Endothelial cell (in vitro differentiated cells): Measurements from ENCODE around the gene ZNF638. TPM values are rescaled to one million over a fixed set of nuclear protein-coding genes. Genes with fewer than 3 reads are reported as not detected.

ENCODE experiments used
- DNase-seq: peaks from one replicate; pipeline ENCODE4 v3.0.0; 2021; ENCODE audit warnings: low spot score
- H3K27ac Mint-ChIP-seq: one replicate; pipeline ENCODE4 v1.8.0; 2021; ENCODE audit warnings: mixed read lengths, inconsistent platforms; ENCODE audit not compliant: unreplicated experiment
- H3K27me3 Mint-ChIP-seq: one replicate; pipeline ENCODE4 v1.8.0; 2021; ENCODE audit warnings: mild to moderate bottlenecking, moderate library complexity, mixed read lengths, inconsistent platforms; ENCODE audit not compliant: unreplicated experiment
- H3K36me3 Mint-ChIP-seq: one replicate; pipeline ENCODE4 v1.8.0; 2021; ENCODE audit warnings: mild to moderate bottlenecking, low read depth, mixed read lengths, inconsistent platforms; ENCODE audit not compliant: unreplicated experiment
- H3K4me1 Mint-ChIP-seq: one replicate; pipeline ENCODE4 v1.8.0; 2021; ENCODE audit warnings: mild to moderate bottlenecking, mixed read lengths, inconsistent platforms; ENCODE audit not compliant: unreplicated experiment
- H3K4me3 Mint-ChIP-seq: one replicate; pipeline ENCODE4 v1.8.0; 2021; ENCODE audit warnings: mild to moderate bottlenecking, mixed read lengths, inconsistent platforms; ENCODE audit not compliant: unreplicated experiment
- H3K9me3 Mint-ChIP-seq: one replicate; pipeline ENCODE4 v1.8.0; 2021; ENCODE audit warnings: mixed read lengths, inconsistent platforms; ENCODE audit not compliant: unreplicated experiment
- CTCF ChIP-seq: fragments of 200-600 bp; sonication (generic); IDR thresholded peaks from one replicate; pipeline ENCODE4 v1.5.0; 2021; ENCODE audit warnings: antibody characterized with exemption; ENCODE audit not compliant: unreplicated experiment
- total RNA-seq: library from RNA; stranded (reverse); fragmentation: NEBNext Ultra II Directional; extraction: Animal tissue kit (Norgen Biotek cat#: 25700); gene quantifications from one replicate; pipeline ENCODE4 v1.2.1, GENCODE V29; 2021; ENCODE audit not compliant: unreplicated experiment

The ZNF638 gene
- total RNA-seq, 1 donor from 2014 or later, result 144 TPM

GRCh38 chr2:71452565-71452964 is 121.0 kb downstream of the ZNF638 start:
- TF ChIP-seq CTCF, result no peak
- DNase-seq, result peak; percentile 53
- Mint-ChIP-seq H3K4me1 (peaks cover 69% of the 10 kb centered on the region), H3K36me3 (peaks cover 1% of the 10 kb centered on the region), H3K27ac (peak overlapping the region; percentile 33), H3K9me3 (no peaks in the 10 kb centered on the region), H3K27me3 (peaks cover 13% of the 10 kb centered on the region), H3K4me3 (peak overlapping the region; percentile 77)

- Mint-ChIP-seq H3K4me3 (peak within 1 kb of the TSS; percentile 89), H3K9me3 (no peaks in the 10 kb centered on the region), H3K4me1 (peaks cover 78% of the 10 kb centered on the region), H3K27ac (peak within 1 kb of the TSS; percentile 98), H3K27me3 (peaks cover 15% of the 10 kb centered on the region), H3K36me3 (peaks cover 7% of the 10 kb centered on the region)
- TF ChIP-seq CTCF, result no peak
- peak; percentile 63 for DNase-seq
Measured at GRCh38 chr2:71453404-71454220, 122.0 kb downstream of the ZNF638 start, which contains the start of gene DYSF. Gene DYSF (plus strand): TSS chr2:71453561.

GRCh38 chr2:71454221-71455010 is 122.8 kb downstream of the ZNF638 start:
- Mint-ChIP-seq H3K9me3 (no peaks in the 10 kb centered on the region), H3K36me3 (peaks cover 13% of the 10 kb centered on the region), H3K27ac (peak overlapping the region; percentile 98), H3K27me3 (peaks cover 17% of the 10 kb centered on the region), H3K4me3 (peak overlapping the region; percentile 89), H3K4me1 (peaks cover 80% of the 10 kb centered on the region)
- DNase-seq, result no peak
- TF ChIP-seq CTCF, result no peak

- DNase-seq, result peak; percentile 42
- H3K27me3 Mint-ChIP-seq, result peaks cover 18% of the 10 kb centered on the region
- no peaks in the 10 kb centered on the region for H3K9me3 Mint-ChIP-seq
- peaks cover 82% of the 10 kb centered on the region for H3K4me1 Mint-ChIP-seq
- peaks cover 15% of the 10 kb centered on the region for H3K36me3 Mint-ChIP-seq
- no peak for TF ChIP-seq CTCF
- peak overlapping the region; percentile 89 for H3K4me3 Mint-ChIP-seq
- peak overlapping the region; percentile 98 for H3K27ac Mint-ChIP-seq
Measured at GRCh38 chr2:71455011-71455740, 123.6 kb downstream of the ZNF638 start.
